ENCODE data around the gene ARHGEF3.

The ARHGEF3 gene

DNA sequence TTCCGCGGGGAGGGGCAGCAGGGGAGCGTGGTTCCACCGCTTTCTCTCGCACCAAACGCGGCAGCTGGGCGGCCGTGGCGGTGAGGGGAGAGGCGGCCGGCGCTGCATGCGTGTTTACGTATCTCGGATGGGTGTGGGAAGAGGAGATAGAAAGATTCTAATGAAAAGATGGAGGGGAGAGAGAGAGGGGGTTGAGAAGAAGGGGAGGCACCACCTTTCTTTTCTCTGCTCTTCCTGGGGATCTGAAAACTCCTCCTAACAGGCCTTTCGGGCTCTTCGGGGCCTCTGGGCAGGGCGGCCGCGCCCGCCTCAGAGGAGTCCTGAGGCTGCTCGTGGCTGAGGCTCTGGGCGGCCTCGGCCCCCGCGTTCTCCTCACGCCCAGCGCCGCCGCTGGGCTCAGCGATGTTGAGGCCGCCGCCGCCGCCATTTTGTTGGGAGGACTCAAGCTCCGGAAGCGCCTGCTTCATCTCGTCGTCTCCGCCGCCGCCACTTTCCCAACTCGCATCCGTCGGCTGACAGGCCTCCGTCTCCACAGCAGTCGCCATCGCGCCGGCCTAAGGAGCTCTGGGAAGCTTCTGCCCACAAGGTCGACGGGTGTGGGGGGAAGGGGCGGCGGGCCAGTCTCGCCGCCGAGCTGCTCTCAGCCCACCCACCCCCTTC lies 119.2 kb downstream of the ARHGEF3 start:
- CTCF ChIA-PET, result interaction anchor here (0.7 kb wide), 1 partner anchor 1621 kb away, joined by 3 read pairs; no protein-coding TSS in a partner anchor
- POLR2A ChIA-PET, result interaction anchor here (0.7 to 1.6 kb wide), 9 partner anchors 9 to 306 kb away, joined by 3 to 9 read pairs (median 3); partner anchors contain the start of gene ARHGEF3
- TF ChIP-seq NFRKB (IDR thresholded peaks at IDR 0.05), result peak; percentile 79
- TF ChIP-seq, protein P1, sequence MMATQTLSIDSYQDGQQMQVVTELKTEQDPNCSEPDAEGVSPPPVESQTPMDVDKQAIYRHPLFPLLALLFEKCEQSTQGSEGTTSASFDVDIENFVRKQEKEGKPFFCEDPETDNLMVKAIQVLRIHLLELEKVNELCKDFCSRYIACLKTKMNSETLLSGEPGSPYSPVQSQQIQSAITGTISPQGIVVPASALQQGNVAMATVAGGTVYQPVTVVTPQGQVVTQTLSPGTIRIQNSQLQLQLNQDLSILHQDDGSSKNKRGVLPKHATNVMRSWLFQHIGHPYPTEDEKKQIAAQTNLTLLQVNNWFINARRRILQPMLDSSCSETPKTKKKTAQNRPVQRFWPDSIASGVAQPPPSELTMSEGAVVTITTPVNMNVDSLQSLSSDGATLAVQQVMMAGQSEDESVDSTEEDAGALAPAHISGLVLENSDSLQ (IDR thresholded peaks at IDR 0.05), result no peak

GRCh38 chr3:56681984-56682461 lies 119.7 kb downstream of the ARHGEF3 start:
- POLR2A ChIA-PET, result interaction anchor here (1.1 to 1.6 kb wide), 5 partner anchors 8 to 307 kb away, joined by 3 to 9 read pairs (median 6); partner anchors contain the start of gene ARHGEF3
- no peak for TF ChIP-seq FOXA1 (IDR thresholded peaks at IDR 0.05)
- TF ChIP-seq L3MBTL2 (conservative IDR thresholded peaks at IDR 0.05), result no peak
- TF ChIP-seq CTBP1 (IDR thresholded peaks at IDR 0.05; ENCODE audit: borderline replicate concordance), result no peak
- no peak for DNase-seq (ENCODE audit: extremely low spot score)
- CTCF ChIA-PET, result interaction anchor here (0.7 kb wide), 1 partner anchor 1621 kb away, joined by 3 read pairs; no protein-coding TSS in a partner anchor

More for the DNA sequence above, 119.2 kb downstream of the ARHGEF3 start:
- DNase-seq (ENCODE audit: extremely low spot score), result peak; percentile 55

DNA sequence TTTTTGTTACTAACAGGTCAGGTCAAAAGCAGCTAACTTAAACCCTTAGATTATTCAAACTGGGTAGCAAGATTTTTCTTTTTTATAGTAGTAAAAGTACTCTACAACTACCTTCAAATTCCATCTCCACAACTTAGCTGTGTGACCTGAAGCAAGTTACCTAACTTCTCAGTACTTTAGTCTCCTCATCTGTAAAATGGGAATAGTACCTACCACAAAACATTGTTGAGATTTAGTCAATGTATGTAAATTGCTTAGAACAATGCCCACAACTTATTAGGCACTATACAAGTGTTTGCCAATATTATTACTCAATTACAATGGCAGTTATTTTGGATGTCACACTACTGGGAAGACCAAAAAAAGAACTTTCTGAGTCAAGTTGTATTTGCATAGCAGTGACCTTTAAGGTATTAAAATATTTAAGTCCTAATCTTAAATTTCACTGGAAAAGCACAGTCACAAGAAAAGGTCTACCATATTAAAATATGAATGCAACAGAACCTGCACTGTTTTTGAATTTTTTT lies 121.6 kb downstream of the ARHGEF3 start:
- ChIA-PET CTCF (no interaction called here), POLR2A (no interaction called here)
- TF ChIP-seq ELF4 (IDR thresholded peaks at IDR 0.05) (no peak), ZNF384 (IDR thresholded peaks at IDR 0.05) (no peak), CTBP1 (IDR thresholded peaks at IDR 0.05; ENCODE audit: borderline replicate concordance) (no peak), SUZ12 (IDR thresholded peaks at IDR 0.05) (no peak), L3MBTL2 (conservative IDR thresholded peaks at IDR 0.05) (no peak), TARDBP (IDR thresholded peaks at IDR 0.05) (no peak), SP1 (IDR thresholded peaks at IDR 0.05) (no peak), HDGF (IDR thresholded peaks at IDR 0.05; ENCODE audit: borderline replicate concordance) (no peak), FOXA1 (IDR thresholded peaks at IDR 0.05) (no peak), ARNT (IDR thresholded peaks at IDR 0.05) (no peak), FOXM1 (IDR thresholded peaks at IDR 0.05; ENCODE audit: borderline replicate concordance) (no peak), BHLHE40 (IDR thresholded peaks at IDR 0.05; ENCODE audit: borderline replicate concordance) (no peak), LEF1 (IDR thresholded peaks at IDR 0.05; ENCODE audit: borderline replicate concordance) (no peak)
- TF ChIP-seq, protein P1 (IDR thresholded peaks at IDR 0.05), result no peak
- DNase-seq (ENCODE audit: extremely low spot score), result no peak
